GM15510 (cell line): ENCODE results near the gene LILRA2.

Experiments used
- POLR2A ChIP-seq: IDR thresholded peaks from 3 replicates; pipeline ENCODE4 v1.6.1; 2011; ENCODE audit warnings: borderline replicate concordance; ENCODE audit not compliant: insufficient read length; ENCODE audit errors: extremely low read depth

The LILRA2 gene

DNA sequence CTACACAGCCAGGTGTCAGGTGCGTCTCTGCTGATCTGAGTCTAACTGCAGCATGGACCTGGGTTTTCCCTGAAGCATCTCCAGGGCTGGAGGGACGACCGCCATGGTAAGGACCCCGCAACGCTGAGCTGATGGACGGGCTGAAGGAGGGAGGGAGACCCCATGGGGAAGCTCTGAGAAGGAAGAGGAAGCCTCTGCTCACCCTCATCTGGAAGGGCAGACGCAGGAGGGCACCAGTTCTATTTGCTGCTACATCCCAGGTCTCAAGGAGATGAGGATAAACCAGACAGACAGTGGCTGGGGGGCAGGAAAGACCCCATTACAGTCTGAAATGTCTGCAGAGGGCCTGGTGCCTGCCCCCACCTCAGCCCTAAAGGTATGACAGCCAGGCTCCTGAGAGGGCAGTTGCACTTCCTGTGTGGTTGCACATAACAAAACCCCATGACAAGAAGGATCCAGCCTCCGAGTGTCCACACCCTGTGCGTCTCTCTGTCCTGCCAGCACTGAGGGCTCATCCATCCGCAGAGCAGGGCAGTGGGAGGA, at the start of gene LILRA2:
Gene LILRA2, plus strand, starts transcription at position 461 of the 543 bp plus-strand sequence. CDS start 89 bp downstream, outside the sequence.
- TF ChIP-seq POLR2A: no peak

DNA sequence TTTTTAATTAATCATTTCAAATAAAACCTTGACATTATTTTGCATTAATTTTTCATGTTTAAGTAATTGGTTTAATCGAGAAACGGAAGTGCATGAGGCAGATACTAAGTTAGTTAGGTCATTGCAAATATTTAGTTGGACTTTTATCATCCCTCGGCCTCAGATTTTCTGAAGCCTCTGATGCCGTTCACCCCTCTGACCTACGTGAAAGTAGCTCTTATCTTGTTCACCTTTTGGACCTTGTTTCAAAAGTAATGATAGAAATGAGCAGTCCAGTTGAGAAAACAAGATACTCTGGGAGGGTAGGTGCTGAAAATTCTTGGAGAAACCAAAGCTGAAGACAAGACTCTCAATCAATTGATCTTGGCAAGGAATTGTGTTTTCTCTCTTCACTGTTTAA, 48.0 kb upstream of the LILRA2 start:
- TF ChIP-seq POLR2A: no peak

DNA sequence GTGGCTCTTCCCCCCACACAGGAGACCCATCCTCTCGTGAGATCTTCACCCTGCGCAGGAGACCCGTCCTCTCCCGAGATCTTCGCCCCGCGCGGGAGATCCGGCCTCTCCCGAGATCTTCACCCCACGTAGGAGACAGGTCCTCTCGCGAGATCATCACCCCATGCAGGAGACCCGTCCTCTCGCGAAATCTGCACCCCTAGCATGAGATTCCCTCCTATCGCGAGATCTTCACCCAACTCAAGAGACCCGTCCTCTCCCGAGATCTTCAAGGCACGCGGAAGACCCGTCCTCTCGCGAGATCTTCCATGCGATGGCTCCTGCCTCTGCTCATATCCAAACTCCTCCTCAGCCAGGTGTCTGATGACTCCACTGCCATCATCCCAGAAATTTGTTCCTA, 46.6 kb upstream of the LILRA2 start:
- no peak for TF ChIP-seq POLR2A

DNA sequence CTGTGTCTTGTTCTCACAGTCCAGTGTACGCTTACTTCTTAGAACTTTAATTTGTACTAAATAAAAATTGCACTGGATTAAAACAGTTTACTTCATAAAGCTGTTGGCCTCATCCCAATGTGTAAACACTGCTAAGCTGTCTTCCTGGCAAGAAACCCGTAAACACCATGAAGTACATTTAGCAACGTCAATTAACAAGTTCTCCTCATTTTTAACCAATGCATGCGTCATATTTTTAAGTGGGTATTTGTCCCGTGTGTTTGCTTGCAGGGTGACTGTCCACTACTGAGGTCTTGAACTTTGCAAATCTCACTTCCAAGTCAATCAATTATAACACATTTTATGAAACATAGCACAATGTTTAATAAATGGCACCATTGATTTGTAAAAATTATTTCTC, 42.7 kb upstream of the LILRA2 start:
- TF ChIP-seq POLR2A: no peak

DNA sequence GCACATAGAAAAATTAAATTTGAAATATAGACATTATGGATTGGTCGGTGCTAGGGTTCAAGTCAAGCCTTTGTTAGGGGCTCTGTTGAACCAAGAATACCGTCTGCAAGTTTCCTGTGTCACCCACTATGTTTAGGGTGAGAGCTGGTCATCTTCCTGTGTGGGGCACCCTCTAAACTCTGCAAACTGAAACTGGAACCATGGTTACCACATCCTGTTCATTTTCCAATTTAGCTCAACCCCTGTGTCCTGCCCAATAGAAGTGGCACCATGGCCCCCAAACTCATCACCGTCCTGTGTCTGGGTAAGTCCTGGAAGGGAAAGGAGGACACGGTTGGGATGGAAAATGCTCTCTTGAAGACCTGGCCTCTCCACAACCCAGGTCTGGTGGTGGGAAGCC, 41.1 kb upstream of the LILRA2 start:
- TF ChIP-seq POLR2A: peak; percentile 13

DNA sequence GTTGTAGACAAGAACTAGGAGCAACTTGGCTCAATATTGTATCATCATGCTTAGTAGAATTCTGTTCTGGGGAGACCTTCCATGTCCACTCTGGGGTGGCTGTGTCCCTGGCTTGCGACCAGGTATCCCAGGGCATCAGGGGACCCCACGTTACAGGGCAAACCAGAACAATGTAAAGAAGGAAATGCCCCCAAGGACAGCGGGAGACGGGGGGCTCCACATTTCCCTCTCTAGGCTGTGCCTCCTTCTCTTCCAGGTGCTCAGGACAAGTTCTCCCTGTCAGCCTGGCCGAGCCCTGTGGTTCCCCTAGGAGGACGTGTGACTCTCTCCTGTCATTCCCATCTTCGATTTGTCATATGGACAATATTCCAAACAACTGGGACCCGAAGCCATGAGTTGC, 40.1 kb upstream of the LILRA2 start:
- no peak for TF ChIP-seq POLR2A

DNA sequence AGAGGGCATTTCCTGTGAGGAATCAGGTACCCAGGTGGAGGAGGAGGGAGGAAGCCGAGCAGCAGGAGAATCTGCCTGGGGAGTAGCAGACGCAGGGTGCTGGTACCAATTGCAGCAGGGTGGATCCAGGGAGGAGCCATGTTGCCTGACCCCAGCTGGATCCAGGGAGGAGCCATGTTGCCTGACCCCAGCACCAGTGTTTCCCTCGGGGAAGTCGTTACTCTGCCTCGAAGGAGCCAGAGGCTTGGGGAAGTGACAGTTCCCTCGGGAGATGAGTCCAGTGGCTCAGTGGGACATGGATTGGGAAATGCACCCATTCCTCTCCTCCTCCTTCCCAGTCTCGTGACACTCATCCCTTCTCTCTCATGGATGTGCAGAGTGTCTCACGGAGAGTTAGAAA, 39.4 kb upstream of the LILRA2 start:
- TF ChIP-seq POLR2A: no peak

DNA sequence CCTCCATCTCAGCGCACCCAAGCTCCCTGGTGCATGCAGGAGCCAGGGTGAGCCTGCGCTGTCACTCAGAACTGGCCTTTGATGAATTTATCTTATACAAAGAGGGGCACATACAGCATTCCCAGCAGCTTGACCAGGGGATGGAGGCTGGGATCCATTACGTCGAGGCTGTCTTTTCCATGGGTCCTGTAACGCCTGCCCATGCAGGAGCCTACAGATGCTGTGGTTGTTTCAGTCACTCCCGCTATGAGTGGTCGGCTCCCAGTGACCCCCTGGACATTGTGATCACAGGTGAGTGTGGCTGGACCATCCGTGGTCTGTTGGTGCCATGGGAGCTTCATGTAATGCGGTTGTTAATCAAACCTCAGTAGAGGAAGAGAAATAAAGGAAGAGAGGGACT, 38.0 kb upstream of the LILRA2 start:
- no peak for TF ChIP-seq POLR2A

DNA sequence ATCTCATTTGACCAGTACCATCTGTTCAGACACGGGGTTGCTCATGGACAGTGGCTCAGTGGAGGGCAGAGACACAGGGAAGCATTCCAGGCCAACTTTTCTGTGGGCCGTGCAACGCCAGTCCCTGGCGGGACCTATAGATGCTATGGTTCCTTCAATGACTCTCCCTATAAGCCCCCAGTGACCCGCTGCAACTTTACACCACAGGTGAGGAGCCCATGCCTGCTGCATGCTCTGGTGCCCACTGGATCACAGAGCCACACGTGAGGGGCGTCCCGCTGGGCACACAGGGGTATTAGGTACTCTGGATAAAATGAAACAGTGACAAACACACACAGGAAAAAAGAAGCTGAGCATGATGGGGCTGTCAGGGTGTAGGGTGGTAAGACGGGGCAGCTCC, 36.6 kb upstream of the LILRA2 start:
- TF ChIP-seq POLR2A: no peak

DNA sequence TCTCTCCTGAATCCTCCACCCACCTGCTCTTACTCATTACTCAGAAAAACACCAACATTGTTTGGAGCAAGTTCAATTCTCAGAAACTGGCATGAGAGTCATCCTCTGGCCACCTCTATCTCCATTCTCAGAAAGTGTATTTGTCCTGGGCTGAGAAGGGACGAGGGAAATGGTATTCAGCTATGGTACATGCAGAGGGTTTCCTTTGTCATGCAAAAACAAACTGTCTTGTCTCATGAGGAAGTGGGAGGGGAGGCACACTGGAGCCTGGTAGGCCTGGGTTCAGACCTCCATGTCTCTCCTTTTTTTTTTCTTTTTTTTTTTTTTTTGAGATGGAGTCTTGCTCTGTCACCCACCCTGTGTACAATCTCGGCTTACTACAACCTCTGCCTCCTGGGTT, 31.9 kb upstream of the LILRA2 start:
- no peak for TF ChIP-seq POLR2A

DNA sequence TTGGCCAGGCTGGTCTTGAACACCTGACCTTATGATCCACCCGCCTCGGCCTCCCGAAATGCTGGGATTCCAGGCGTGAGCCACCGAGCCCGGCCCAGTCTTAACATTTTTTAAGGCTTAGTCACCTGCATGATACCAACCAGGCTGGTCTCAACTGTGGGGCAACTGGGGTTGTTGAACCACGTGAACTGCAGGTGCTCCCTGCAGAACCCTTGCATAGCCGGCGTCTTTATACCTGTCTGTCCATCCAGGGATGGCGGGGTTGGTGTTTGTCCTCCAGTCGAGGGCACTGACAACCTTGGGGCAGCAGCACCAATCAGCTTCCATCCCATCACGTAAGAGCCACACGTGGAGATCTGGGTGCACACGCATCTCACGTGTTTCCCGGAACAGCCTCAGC, 24.8 kb upstream of the LILRA2 start:
- no peak for TF ChIP-seq POLR2A

DNA sequence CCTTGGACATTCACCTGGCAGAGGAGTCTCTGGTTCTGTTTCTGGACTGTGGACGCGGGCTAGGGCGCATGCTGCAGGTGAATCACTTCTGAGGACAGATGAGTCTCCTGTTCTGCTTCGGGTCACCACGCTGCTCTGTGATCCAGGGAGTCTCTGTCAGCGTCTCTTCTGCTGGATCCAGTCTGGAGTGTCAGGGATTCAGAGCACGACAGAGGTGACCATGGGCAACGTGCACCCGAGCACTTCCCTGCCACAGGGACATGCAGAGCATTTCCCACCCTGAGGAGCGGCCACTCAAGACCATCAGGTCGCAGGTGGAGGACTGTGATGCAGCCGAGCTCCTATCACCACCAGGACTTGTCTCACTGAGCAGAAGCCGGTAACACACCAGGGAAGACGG, 24.4 kb upstream of the LILRA2 start:
- no peak for TF ChIP-seq POLR2A

DNA sequence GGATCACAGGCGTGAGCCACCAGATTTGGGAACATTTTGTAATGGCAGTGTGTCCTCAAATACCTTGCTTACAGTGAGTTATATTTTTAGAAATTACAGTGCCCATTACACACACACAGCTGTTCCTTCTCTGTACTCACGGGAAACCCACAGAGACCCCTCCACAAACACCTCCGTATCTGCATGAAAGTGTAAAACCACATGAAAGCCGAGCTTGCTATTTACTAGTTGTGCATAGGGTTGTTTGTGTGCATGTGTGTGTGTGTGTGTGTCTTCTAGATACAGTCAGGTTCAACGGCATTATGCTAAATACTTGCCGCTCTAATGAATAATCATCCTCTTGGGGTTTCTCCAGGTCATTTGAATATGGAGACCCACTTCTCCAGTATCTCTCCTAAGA, 22.3 kb upstream of the LILRA2 start:
- no peak for TF ChIP-seq POLR2A

DNA sequence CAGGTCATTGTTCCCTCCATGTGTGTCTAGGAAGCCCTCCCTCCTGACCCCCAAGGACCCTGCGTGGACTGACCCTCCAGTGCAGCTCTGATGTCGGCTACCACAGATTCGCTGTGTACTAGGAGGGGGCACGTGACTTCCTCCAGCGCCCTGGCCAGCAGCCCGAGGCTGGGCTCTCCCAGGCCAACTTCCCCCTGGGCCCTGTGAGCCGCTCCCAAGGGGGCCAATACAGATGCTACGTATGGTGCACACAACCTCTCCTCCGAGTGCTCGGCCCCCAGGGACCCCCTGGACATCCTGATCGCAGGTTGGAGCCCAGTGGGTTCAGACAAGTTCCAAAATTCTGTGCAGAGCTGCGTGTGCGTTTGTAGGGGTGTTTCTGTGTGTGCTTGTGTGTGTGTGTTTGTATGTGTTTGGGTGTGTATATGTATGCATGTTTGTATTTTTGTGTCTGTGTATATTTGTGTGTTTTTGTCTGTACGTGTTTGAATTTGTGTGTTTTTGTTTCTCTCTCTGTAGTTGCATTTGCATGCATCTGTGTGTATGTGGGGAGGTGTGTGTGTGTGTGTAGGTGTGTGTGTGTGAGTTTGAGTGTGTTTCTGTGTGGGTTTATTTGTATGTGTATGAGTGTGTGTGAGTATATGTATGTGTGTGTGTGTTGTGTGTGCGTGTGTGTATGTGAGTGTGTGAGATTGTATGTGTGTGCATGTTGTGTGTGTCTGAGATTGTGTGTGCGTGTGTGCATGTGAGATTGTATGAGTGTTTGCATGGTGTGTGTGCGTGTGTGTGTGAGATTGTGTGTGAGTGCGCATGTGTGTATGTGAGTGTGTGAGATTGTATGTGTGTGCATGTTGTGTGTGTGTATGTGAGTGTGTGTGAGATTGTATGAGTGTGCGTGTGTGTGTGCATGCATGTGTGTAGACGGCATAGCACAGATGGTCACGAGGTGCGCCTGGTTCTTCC, 21.4 kb upstream of the LILRA2 start:
- TF ChIP-seq POLR2A: no peak

DNA sequence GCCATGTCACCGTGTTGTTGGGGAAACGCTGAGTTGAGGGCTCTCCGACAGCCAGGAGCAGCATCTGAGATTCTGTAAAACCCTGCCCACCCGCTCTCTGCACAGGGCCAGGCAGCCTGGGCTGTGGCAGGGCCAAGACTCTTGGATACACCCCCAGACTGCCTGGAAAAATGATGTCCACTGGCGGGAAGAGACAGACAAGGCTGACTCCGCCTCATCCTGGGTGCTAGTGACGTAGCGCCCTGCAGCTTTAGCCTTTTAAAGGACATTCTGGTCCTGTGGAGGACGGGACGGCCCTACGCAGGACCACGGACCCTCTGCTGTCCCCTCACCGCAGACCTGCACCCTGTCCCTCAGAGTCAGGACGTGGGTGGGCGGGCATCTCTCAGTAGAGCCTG, 20.7 kb upstream of the LILRA2 start:
- no peak for TF ChIP-seq POLR2A

DNA sequence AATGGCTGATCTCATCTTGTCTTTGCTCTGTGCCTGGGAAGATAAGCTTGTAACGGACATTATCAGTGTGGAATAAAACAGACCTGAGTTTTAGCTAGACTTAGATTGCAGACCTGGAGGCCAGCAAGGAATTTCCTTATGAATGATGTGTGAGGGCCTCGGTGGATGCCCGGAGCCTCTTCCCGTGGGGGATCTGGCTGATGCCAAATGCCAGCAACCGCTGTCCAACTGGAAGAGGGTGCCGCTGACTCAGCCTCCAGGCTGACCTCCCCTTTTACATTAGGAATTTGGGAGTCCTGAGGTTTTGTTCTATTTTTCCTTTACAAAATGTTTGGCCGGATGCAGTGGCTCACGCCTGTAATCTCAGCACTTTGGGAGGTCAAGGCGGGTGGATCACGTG, 19.6 kb upstream of the LILRA2 start:
- TF ChIP-seq POLR2A: no peak
